IMR-90 (cell line): ENCODE measurements around the gene BICD1.

Source experiments
- BHLHE40 ChIP-seq: fragments of 150-350 bp; IDR thresholded peaks from 2 replicates; pipeline ENCODE4 v1.6.1; 2016; ENCODE audit warnings: mild to moderate bottlenecking, low read depth, low read length
- POLR2A ChIP-seq: IDR thresholded peaks from 2 replicates; pipeline ENCODE4 v1.6.1; 2012; ENCODE audit warnings: mild to moderate bottlenecking, low read depth, low read length
- SMC3 ChIP-seq: fragments of 150-350 bp; IDR thresholded peaks from 2 replicates; pipeline ENCODE4 v1.6.1; 2016; ENCODE audit warnings: low read depth, mild to moderate bottlenecking, antibody characterized with exemption, low read length, moderate library complexity
- TF ChIP-seq, protein P1 (sequence below): conservative IDR thresholded peaks from 2 replicates; pipeline ENCODE4 v1.5.1; 2012; ENCODE audit warnings: mild to moderate bottlenecking, low read depth, low read length, improper control_type of control experiment

- TF ChIP-seq SMC3 (no peak), POLR2A (no peak), BHLHE40 (no peak)
- TF ChIP-seq, protein P1, sequence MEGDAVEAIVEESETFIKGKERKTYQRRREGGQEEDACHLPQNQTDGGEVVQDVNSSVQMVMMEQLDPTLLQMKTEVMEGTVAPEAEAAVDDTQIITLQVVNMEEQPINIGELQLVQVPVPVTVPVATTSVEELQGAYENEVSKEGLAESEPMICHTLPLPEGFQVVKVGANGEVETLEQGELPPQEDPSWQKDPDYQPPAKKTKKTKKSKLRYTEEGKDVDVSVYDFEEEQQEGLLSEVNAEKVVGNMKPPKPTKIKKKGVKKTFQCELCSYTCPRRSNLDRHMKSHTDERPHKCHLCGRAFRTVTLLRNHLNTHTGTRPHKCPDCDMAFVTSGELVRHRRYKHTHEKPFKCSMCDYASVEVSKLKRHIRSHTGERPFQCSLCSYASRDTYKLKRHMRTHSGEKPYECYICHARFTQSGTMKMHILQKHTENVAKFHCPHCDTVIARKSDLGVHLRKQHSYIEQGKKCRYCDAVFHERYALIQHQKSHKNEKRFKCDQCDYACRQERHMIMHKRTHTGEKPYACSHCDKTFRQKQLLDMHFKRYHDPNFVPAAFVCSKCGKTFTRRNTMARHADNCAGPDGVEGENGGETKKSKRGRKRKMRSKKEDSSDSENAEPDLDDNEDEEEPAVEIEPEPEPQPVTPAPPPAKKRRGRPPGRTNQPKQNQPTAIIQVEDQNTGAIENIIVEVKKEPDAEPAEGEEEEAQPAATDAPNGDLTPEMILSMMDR = no peak
Measured at GRCh38 chr12:32139064-32139421, 32.4 kb downstream of the BICD1 start.
